Smooth muscle cell (in vitro differentiated cells): Measurements from ENCODE around the gene RHBDD3. TPM values are rescaled to one million over a fixed set of nuclear protein-coding genes. Genes with fewer than 3 reads are reported as not detected.

Experiments used
- DNase-seq: peaks from one replicate; lab custom pipeline; 2025; ENCODE audit not compliant: unreplicated experiment; lab: John Stamatoyannopoulos, UW
- H2AFZ ChIP-seq: fragments of 200-600 bp; sonication (generic); 2 replicates; pipeline ENCODE4 v1.6.0; 2016; ENCODE audit warnings: antibody characterized with exemption, low read depth, mild to moderate bottlenecking
- H3F3A ChIP-seq: fragments of 200-600 bp; sonication (generic); 2 replicates; pipeline ENCODE4 v1.6.0; 2017; ENCODE audit warnings: antibody characterized with exemption, low read depth
- H3K27ac ChIP-seq: fragments of 200-600 bp; sonication (generic); 2 replicates; pipeline ENCODE4 v1.5.1; 2016; ENCODE audit warnings: low read depth, mild to moderate bottlenecking
- H3K27me3 ChIP-seq: fragments of 200-600 bp; sonication (generic); 2 replicates; pipeline ENCODE4 v1.6.1; 2016; ENCODE audit warnings: low read depth, mild to moderate bottlenecking
- H3K36me3 ChIP-seq: fragments of 200-600 bp; sonication (generic); 2 replicates; pipeline ENCODE4 v1.5.1; 2016; ENCODE audit warnings: low read depth
- H3K4me1 ChIP-seq: fragments of 200-600 bp; sonication (generic); 2 replicates; pipeline ENCODE4 v1.5.1; 2016; ENCODE audit warnings: low read depth
- H3K4me2 ChIP-seq: fragments of 200-600 bp; sonication (generic); 2 replicates; pipeline ENCODE4 v1.6.0; 2016; ENCODE audit warnings: mild to moderate bottlenecking
- H3K4me3 ChIP-seq: fragments of 200-600 bp; sonication (generic); 2 replicates; pipeline ENCODE4 v1.5.1; 2016; ENCODE audit warnings: mild to moderate bottlenecking
- H3K79me2 ChIP-seq: fragments of 200-600 bp; sonication (generic); 2 replicates; pipeline ENCODE4 v1.6.0; 2016; ENCODE audit warnings: low read depth, mild to moderate bottlenecking
- H3K9ac ChIP-seq: fragments of 200-600 bp; sonication (generic); 2 replicates; pipeline ENCODE4 v1.6.0; 2016; ENCODE audit warnings: low read depth
- H3K9me3 ChIP-seq: fragments of 200-600 bp; sonication (generic); replicated peaks from 2 replicates; pipeline ENCODE4 v1.5.1; 2016; ENCODE audit warnings: low read depth
- H4K20me1 ChIP-seq: fragments of 200-600 bp; sonication (generic); 2 replicates; pipeline ENCODE4 v1.6.0; 2016; ENCODE audit warnings: low read depth
- WGBS: methylation state at CpG from one replicate; pipeline ENCODE4 v1.1.7; 2016; ENCODE audit warnings: low lambda C conversion rate; 5-methylcytosine and 5-hydroxymethylcytosine counted together
- polyA plus RNA-seq: library from polyadenylated mRNA; unstranded; fragments of >200 nt; fragmentation: Nextera tagmentation; extraction: Ambion mirVana; gene quantifications from 2 replicates; pipeline ENCODE4 v1.2.1, GENCODE V29; 2016
- total RNA-seq: library from RNA; depleted of rRNA; stranded (reverse); fragments of >200 nt; gene quantifications from 2 replicates; pipeline ENCODE4 v1.2.3, GENCODE V29; 2014
- TF ChIP-seq, protein P1 (sequence below): fragments of 200-600 bp; sonication (generic); IDR thresholded peaks from 2 replicates; pipeline ENCODE4 v1.5.1; 2017; ENCODE audit warnings: borderline replicate concordance, mild to moderate bottlenecking, antibody characterized with exemption; ENCODE audit not compliant: insufficient read depth, poor library complexity, severe bottlenecking

The RHBDD3 gene
- total and polyA plus RNA-seq, 2 experiments from 2014 or later: 16.5 to 39.1 TPM

DNA sequence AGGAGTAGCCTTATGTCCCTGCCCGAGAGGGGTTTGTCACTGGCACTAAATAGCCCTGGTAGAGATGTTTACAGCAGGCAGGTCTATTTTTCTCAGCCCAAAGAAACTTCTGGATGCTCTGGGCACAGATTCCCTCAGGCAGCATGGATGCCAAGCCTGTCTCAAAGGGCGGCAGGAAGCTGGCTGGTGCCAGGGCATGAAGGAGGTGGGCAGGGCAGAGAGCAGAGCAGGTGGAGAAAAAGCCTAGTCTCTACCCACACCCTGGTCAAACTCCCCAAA lies 34.6 kb upstream of the RHBDD3 start:
- Histone ChIP-seq H3F3A (peaks cover 35% of the 10 kb centered on the region), H3K9ac (no peak overlapping the region), H3K4me1 (peaks cover 2% of the 10 kb centered on the region), H3K36me3 (peaks cover 5% of the 10 kb centered on the region), H3K27me3 (no peaks in the 10 kb centered on the region), H2AFZ (no peak overlapping the region), H4K20me1 (peaks cover 42% of the 10 kb centered on the region), H3K4me3 (no peak overlapping the region), H3K4me2 (no peak overlapping the region), H3K9me3 (no peaks in the 10 kb centered on the region), H3K27ac (no peak overlapping the region), H3K79me2 (peaks cover 4% of the 10 kb centered on the region)
- no peak for DNase-seq
- TF ChIP-seq, protein P1, sequence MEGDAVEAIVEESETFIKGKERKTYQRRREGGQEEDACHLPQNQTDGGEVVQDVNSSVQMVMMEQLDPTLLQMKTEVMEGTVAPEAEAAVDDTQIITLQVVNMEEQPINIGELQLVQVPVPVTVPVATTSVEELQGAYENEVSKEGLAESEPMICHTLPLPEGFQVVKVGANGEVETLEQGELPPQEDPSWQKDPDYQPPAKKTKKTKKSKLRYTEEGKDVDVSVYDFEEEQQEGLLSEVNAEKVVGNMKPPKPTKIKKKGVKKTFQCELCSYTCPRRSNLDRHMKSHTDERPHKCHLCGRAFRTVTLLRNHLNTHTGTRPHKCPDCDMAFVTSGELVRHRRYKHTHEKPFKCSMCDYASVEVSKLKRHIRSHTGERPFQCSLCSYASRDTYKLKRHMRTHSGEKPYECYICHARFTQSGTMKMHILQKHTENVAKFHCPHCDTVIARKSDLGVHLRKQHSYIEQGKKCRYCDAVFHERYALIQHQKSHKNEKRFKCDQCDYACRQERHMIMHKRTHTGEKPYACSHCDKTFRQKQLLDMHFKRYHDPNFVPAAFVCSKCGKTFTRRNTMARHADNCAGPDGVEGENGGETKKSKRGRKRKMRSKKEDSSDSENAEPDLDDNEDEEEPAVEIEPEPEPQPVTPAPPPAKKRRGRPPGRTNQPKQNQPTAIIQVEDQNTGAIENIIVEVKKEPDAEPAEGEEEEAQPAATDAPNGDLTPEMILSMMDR: no peak
- WGBS: 94% methylated on average over 2 of the region's 2 CpGs

DNA sequence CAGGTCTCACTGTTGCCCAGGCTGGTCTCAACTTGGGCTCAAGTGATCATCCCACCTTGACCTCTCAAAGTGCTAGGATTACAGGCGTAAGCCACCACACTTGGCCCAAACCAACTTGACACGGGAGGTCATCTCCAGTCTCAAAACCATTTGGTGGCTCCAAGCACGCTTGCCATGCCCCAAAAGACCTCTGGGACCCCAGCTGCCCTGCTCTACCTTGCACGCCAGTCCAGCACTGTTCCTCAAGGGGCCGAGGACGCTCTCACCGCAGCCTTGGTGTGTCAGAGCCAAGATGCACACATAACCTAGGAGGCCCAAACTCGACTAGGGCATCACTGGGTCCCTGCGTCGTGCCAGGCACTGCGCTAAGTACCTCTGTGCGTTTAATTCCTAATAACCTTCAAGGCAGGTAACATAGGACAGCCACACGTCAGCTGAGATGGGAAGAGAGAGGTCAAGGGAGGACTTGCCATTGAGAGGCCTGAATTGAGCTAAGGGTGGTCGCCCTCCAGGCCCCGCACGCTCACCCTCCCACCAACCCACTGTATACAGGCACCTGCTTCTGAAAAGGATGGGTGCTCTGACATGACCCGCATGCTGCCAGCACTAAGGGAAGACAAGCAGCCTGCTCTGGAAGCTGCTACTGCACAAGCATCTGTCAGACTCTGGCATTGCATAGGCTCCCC lies 34.1 kb upstream of the RHBDD3 start:
- Histone ChIP-seq H3K36me3 (peaks cover 10% of the 10 kb centered on the region), H3K27ac (no peak overlapping the region), H3K4me3 (no peak overlapping the region), H3F3A (peaks cover 39% of the 10 kb centered on the region), H3K4me1 (no peaks in the 10 kb centered on the region), H3K9me3 (no peaks in the 10 kb centered on the region), H2AFZ (no peak overlapping the region), H3K9ac (no peak overlapping the region), H3K27me3 (no peaks in the 10 kb centered on the region), H3K79me2 (no peaks in the 10 kb centered on the region), H4K20me1 (peaks cover 47% of the 10 kb centered on the region), H3K4me2 (no peak overlapping the region)
- no peak for DNase-seq
- TF ChIP-seq, protein P1: no peak
- WGBS: 96% methylated on average over 17 of the region's 17 CpGs

DNA sequence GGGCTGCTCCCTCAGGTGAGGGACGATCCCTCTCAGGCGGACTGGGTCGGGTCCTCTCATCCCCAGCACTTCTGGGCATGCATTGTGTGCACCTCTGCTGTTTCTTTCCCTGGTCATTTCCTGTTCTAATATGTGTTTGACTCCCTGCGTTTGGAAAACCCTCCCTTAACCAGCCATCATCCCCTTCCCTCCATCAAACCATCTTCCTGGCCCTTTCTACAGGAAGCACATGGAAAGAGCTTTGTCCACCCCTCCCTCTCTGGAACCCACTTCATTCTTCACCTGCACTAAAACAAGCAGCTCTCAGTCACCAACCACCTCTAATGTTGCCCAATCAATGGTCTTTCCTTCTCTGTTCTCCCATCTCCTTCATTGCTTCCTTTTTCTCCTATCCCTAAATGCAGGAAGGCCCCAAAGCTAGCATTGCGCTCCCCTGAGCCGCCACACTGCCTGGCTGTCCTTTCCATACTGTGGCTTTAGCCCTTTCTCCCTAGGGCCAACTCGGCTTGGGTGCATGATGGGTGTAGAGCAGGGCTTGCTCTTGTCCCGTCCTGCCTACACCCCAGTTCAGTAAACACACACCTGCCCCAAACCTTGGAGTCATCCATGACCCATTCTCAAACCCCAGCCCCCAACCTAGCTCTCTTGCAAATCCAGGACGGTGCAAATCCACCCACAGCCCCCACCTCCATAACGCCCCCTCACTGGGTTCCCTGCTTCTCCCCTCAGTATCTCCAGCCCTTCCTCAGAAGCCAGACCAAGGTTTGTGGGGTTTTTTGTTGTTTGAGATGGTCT lies 33.2 kb upstream of the RHBDD3 start:
- no peak for DNase-seq
- H4K20me1 ChIP-seq: peaks cover 56% of the 10 kb centered on the region
- H3F3A ChIP-seq: peaks cover 48% of the 10 kb centered on the region
- no peaks in the 10 kb centered on the region for H3K9me3 ChIP-seq
- no peak overlapping the region for H3K9ac ChIP-seq
- no peaks in the 10 kb centered on the region for H3K4me1 ChIP-seq
- H3K4me2 ChIP-seq: no peak overlapping the region
- 89% methylated on average over 10 of the region's 10 CpGs for WGBS
- H3K27me3 ChIP-seq: no peaks in the 10 kb centered on the region
- no peak overlapping the region for H3K4me3 ChIP-seq
- H2AFZ ChIP-seq: no peak overlapping the region
- TF ChIP-seq, protein P1: no peak
- H3K36me3 ChIP-seq: peaks cover 15% of the 10 kb centered on the region
- H3K79me2 ChIP-seq: no peaks in the 10 kb centered on the region
- H3K27ac ChIP-seq: no peak overlapping the region
